Measurements from ENCODE around the gene NT5C1B. TPM values are rescaled to one million over a fixed set of nuclear protein-coding genes. Genes with fewer than 3 reads are reported as not detected.

The NT5C1B gene
- total RNA-seq, 4 donors from 2014 or later: not detected

DNA sequence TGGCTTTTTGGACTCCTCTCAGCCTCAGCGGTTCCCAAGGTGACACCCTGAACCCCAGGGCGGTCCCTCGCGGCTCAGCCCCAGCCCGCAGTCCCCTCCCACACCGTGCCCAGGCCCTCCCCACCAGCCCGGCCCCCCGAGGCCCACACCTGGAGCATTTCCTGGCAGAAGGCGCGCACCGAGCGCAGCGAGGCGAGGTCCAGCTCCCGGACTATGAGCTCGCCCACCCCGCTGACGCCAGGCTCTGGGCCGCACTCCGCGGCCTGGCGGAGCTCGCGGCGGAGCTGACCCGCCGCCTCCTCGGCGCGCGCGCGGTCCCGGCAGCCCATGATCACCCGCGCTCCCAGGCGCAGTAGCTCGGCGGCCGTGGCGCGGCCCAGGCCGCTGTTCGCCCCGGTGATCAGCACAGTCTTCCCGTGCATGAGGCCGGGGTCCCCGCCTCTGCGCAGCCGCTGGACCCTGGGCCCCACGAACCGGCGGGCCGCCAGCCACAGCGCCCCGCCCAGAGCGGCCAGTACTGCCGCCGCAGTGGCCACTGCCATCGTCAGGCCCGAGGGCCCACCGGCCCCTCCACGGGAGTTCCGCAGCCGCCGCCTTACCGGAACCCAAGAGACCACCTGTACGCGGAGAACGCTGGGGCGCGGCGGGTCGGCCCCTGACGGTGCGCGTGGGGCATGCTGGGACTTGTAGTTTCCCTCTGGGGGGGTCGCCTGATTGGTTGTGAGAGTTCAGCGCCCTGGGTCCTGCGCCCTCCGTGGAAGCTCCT lies 29.2 kb downstream of the NT5C1B start, which contains the start of gene RDH14:
Gene RDH14 (minus strand): TSS at position 623 of the 766 bp plus-strand sequence. CDS start 81 bp downstream, at position 542.
- H3K27ac ChIP-seq: peak within 1 kb of the TSS; percentile 99
- peak; percentile 96 for DNase-seq
- TF ChIP-seq POLR2AphosphoS5 (IDR thresholded peaks at IDR 0.05) (peak; percentile 78 to 88 (median 83)), POLR2A (IDR thresholded peaks at IDR 0.05) (peak; percentile 78), EP300 (IDR thresholded peaks at IDR 0.05; ENCODE audit: low read depth) (no peak), CTCF (IDR thresholded peaks at IDR 0.05) (peak in 1 of 5 experiments; percentile 22)
- intact Hi-C loops (cut with DNase I; ENCODE audit: low total_unique reads) (no loop called here), in situ Hi-C loops (cut with MboI; ENCODE audit: low pct_ligation_motif_present in 1 of 4, low pct_unique_long_range_greater_than_20kb in 1 of 4, low sequenced_read_pairs in 3 of 4) (no loop called here)
- no peaks in the 10 kb centered on the region for H3K27me3 ChIP-seq
- H3K4me3 ChIP-seq: peak within 1 kb of the TSS; percentile 83 to 98 (median 96)
- peaks cover 0 to 8% of the 10 kb centered on the region in 2 donors for H3K9me3 ChIP-seq
- 0% methylated on average over 17 of the region's 81 CpGs; no CpG with 5 or more reads in 1 of the 2 donors for WGBS, 2 donors (ENCODE audit: low coverage in 1 of 2)
- peaks cover 0 to 7% (median 2%) of the 10 kb centered on the region in 4 donors for H3K36me3 ChIP-seq
- H3K4me1 ChIP-seq: peaks cover 0 to 29% (median 13%) of the 10 kb centered on the region in 4 donors

- Histone ChIP-seq H3K27ac (peak overlapping the region; percentile 99), H3K27me3 (no peaks in the 10 kb centered on the region), H3K4me1 (peaks cover 0 to 29% (median 13%) of the 10 kb centered on the region in 4 donors), H3K36me3 (peaks cover 0 to 10% (median 3%) of the 10 kb centered on the region in 4 donors), H3K4me3 (peak overlapping the region; percentile 83 to 98 (median 96)), H3K9me3 (peaks cover 0 to 8% of the 10 kb centered on the region in 2 donors)
- in situ Hi-C loops (cut with MboI; ENCODE audit: low pct_ligation_motif_present in 1 of 4, low pct_unique_long_range_greater_than_20kb in 1 of 4, low sequenced_read_pairs in 3 of 4) (no loop called here), intact Hi-C loops (cut with DNase I; ENCODE audit: low total_unique reads) (no loop called here)
- 0% methylated on average over 1 to 11 of the region's 11 CpGs for WGBS, 2 donors (ENCODE audit: low coverage in 1 of 2)
- DNase-seq: no peak
- no peak for TF ChIP-seq POLR2AphosphoS5 (IDR thresholded peaks at IDR 0.05)
- TF ChIP-seq CTCF (IDR thresholded peaks at IDR 0.05): no peak
- TF ChIP-seq POLR2A (IDR thresholded peaks at IDR 0.05): no peak
- no peak for TF ChIP-seq EP300 (IDR thresholded peaks at IDR 0.05; ENCODE audit: low read depth)
These were observed 29.8 kb downstream of the NT5C1B start for GRCh38 chr2:18559531-18560030.

GRCh38 chr2:18558458-18558857 lies 30.9 kb downstream of the NT5C1B start:
- Histone ChIP-seq H3K4me3 (no peak overlapping the region), H3K9me3 (no peaks in the 10 kb centered on the region), H3K36me3 (peaks cover 0 to 7% (median 3%) of the 10 kb centered on the region in 4 donors), H3K4me1 (peaks cover 0 to 29% (median 13%) of the 10 kb centered on the region in 4 donors), H3K27ac (no peak overlapping the region), H3K27me3 (no peaks in the 10 kb centered on the region)
- in situ Hi-C loops (cut with MboI; ENCODE audit: low pct_ligation_motif_present in 1 of 4, low pct_unique_long_range_greater_than_20kb in 1 of 4, low sequenced_read_pairs in 3 of 4) (no loop called here), intact Hi-C loops (cut with DNase I; ENCODE audit: low total_unique reads) (no loop called here)
- TF ChIP-seq EP300 (IDR thresholded peaks at IDR 0.05; ENCODE audit: low read depth) (no peak), POLR2AphosphoS5 (IDR thresholded peaks at IDR 0.05) (no peak), POLR2A (IDR thresholded peaks at IDR 0.05) (no peak), CTCF (IDR thresholded peaks at IDR 0.05) (no peak)
- DNase-seq: no peak
- 74 to 100% methylated on average over 1 of the region's 1 CpG for WGBS, 2 donors (ENCODE audit: low coverage in 1 of 2)

- Histone ChIP-seq H3K4me1 (peaks cover 0 to 29% (median 13%) of the 10 kb centered on the region in 4 donors), H3K4me3 (no peak overlapping the region), H3K36me3 (peaks cover 0 to 7% (median 3%) of the 10 kb centered on the region in 4 donors), H3K9me3 (no peaks in the 10 kb centered on the region), H3K27ac (no peak overlapping the region), H3K27me3 (no peaks in the 10 kb centered on the region)
- intact Hi-C loops (cut with DNase I; ENCODE audit: low total_unique reads) (no loop called here), in situ Hi-C loops (cut with MboI; ENCODE audit: low pct_ligation_motif_present in 1 of 4, low pct_unique_long_range_greater_than_20kb in 1 of 4, low sequenced_read_pairs in 3 of 4) (no loop called here)
- 78 to 82% methylated on average over 2 of the region's 2 CpGs for WGBS, 2 donors (ENCODE audit: low coverage in 1 of 2)
- DNase-seq: no peak
- TF ChIP-seq CTCF (IDR thresholded peaks at IDR 0.05) (no peak), POLR2A (IDR thresholded peaks at IDR 0.05) (no peak), EP300 (IDR thresholded peaks at IDR 0.05; ENCODE audit: low read depth) (no peak), POLR2AphosphoS5 (IDR thresholded peaks at IDR 0.05) (no peak)
These were observed 32.2 kb downstream of the NT5C1B start for GRCh38 chr2:18557121-18557520.

Data from transverse colon (tissue), 4 donors.